IMR-90 (cell line): Measurements from ENCODE around the gene ESR1. TPM values are rescaled to one million over a fixed set of nuclear protein-coding genes. Genes with fewer than 3 reads are reported as not detected.

Source experiments
- ATAC-seq: fragments of 200-7000 bp; cut with Tn5 transposase; 2 replicates; pipeline ENCODE4 v1.9.1; 2020; ENCODE audit warnings: low read depth, mild to moderate bottlenecking, moderate library complexity
- BruUV-seq: library from RNA; stranded (reverse); fragments of 400-500 nt; replicated peaks from 2 replicates; lab custom pipeline; 2021; lab: Mats Ljungman, UMichigan
- CTCF ChIA-PET: fragments of 300-600 bp; formaldehyde crosslinking; extraction: SDS; loops from one replicate; lab custom pipeline; 2021; ENCODE audit warnings: antibody characterized with exemption; lab: Yijun Ruan, JAX
- POLR2A ChIA-PET: fragments of 300-600 bp; sonication (Branson Sonifier 250); formaldehyde crosslinking; loops from one replicate; lab custom pipeline; 2022; ENCODE audit warnings: antibody characterized with exemption; ENCODE audit not compliant: unreplicated experiment; lab: Charles Lee
- DNase-seq: peaks from one replicate; pipeline ENCODE4 v3.0.0; 2013
- H2AFZ ChIP-seq: replicated peaks from 2 replicates; pipeline ENCODE3; 2013; ENCODE audit warnings: low read length, mild to moderate bottlenecking; ENCODE audit not compliant: poor library complexity
- H2AK5ac ChIP-seq: 2 replicates; pipeline ENCODE4 v1.6.1; 2013; ENCODE audit warnings: low read depth, low read length, inconsistent platforms
- H2AK9ac ChIP-seq: replicated peaks from 2 replicates; pipeline ENCODE3; 2013; ENCODE audit warnings: mild to moderate bottlenecking, low read depth, low read length, moderate library complexity; ENCODE audit not compliant: poor library complexity
- H2BK120ac ChIP-seq: 2 replicates; pipeline ENCODE4 v1.6.1; 2013; ENCODE audit warnings: low read depth, low read length, inconsistent platforms
- H2BK15ac ChIP-seq: 3 replicates; pipeline ENCODE4 v1.6.1; 2013; ENCODE audit warnings: low read depth, low read length, inconsistent platforms
- H2BK20ac ChIP-seq: 2 replicates; pipeline ENCODE4 v1.6.1; 2013; ENCODE audit warnings: low read depth, mild to moderate bottlenecking, inconsistent platforms, low read length, moderate library complexity
- H2BK5ac ChIP-seq: 2 replicates; pipeline ENCODE4 v1.6.1; 2013; ENCODE audit warnings: mild to moderate bottlenecking, low read depth, low read length, inconsistent platforms; ENCODE audit not compliant: poor library complexity, severe bottlenecking
- H3K14ac ChIP-seq: replicated peaks from 2 replicates; pipeline ENCODE4 v1.6.1; 2013; ENCODE audit warnings: low read depth, low read length, inconsistent platforms
- H3K18ac ChIP-seq: 2 replicates; pipeline ENCODE4 v1.6.1; 2013; ENCODE audit warnings: low read depth, low read length, control low read depth
- H3K23ac ChIP-seq: 2 replicates; pipeline ENCODE4 v1.6.1; 2013; ENCODE audit warnings: low read depth, low read length, inconsistent platforms
- H3K27ac ChIP-seq: 2 replicates; pipeline ENCODE4 v1.5.1; 2013; ENCODE audit warnings: mild to moderate bottlenecking, control low read depth, low read length; ENCODE audit not compliant: insufficient read depth
- H3K27me3 ChIP-seq: 2 replicates; pipeline ENCODE4 v1.6.1; 2013; ENCODE audit warnings: low read length; ENCODE audit not compliant: control insufficient read depth, insufficient read depth
- H3K36me3 ChIP-seq: 2 replicates; pipeline ENCODE4 v1.6.1; 2013; ENCODE audit warnings: low read length, mixed read lengths; ENCODE audit not compliant: control insufficient read depth, insufficient read depth
- H3K4ac ChIP-seq: 2 replicates; pipeline ENCODE4 v1.6.1; 2013; ENCODE audit warnings: low read depth, low read length, inconsistent platforms
- H3K4me1 ChIP-seq: 2 replicates; pipeline ENCODE4 v1.6.1; 2013; ENCODE audit warnings: low read length, mixed read lengths; ENCODE audit not compliant: control insufficient read depth, insufficient read depth
- H3K4me2 ChIP-seq: 2 replicates; pipeline ENCODE4 v1.6.1; 2013; ENCODE audit warnings: low read depth, mild to moderate bottlenecking, control low read depth, low read length, moderate library complexity
- H3K4me3 ChIP-seq: 2 replicates; pipeline ENCODE4 v1.5.1; 2013; ENCODE audit warnings: low read depth, mild to moderate bottlenecking, control low read depth, low read length, moderate library complexity; ENCODE audit not compliant: insufficient read depth
- H3K56ac ChIP-seq: 2 replicates; pipeline ENCODE4 v1.6.1; 2013; ENCODE audit warnings: low read length, inconsistent platforms; ENCODE audit not compliant: insufficient read depth; ENCODE audit errors: extremely low read depth
- H3K79me1 ChIP-seq, 2 experiments: 2 replicates each; pipeline ENCODE4 v1.6.1; 2013; ENCODE audit warnings: low read length in 2 of 2, inconsistent platforms in 1 of 2, low read depth in 1 of 2
- H3K9ac ChIP-seq: 2 replicates; pipeline ENCODE4 v1.6.1; 2013; ENCODE audit warnings: low read depth, low read length, control low read depth
- H3K9me1 ChIP-seq: 2 replicates; pipeline ENCODE4 v1.6.1; 2013; ENCODE audit warnings: low read length, inconsistent platforms; ENCODE audit not compliant: insufficient read depth
- H3K9me3 ChIP-seq: 2 replicates; pipeline ENCODE4 v1.6.1; 2013; ENCODE audit warnings: low read length; ENCODE audit not compliant: control insufficient read depth, insufficient read depth
- H4K20me1 ChIP-seq: 2 replicates; pipeline ENCODE4 v1.6.1; 2013; ENCODE audit warnings: low read length, inconsistent platforms; ENCODE audit not compliant: insufficient read depth
- H4K5ac ChIP-seq: 2 replicates; pipeline ENCODE4 v1.6.1; 2013; ENCODE audit warnings: mild to moderate bottlenecking, low read depth, low read length, control low read depth
- H4K8ac ChIP-seq, 2 experiments: 2 replicates each; pipeline ENCODE4 v1.6.1; 2013; ENCODE audit warnings: low read depth in 2 of 2, low read length in 2 of 2, control low read depth in 1 of 2, inconsistent platforms in 1 of 2
- H4K91ac ChIP-seq: 2 replicates; pipeline ENCODE4 v1.6.1; 2013; ENCODE audit warnings: low read depth, low read length, inconsistent platforms; ENCODE audit not compliant: insufficient read depth
- BHLHE40 ChIP-seq: fragments of 150-350 bp; IDR thresholded peaks from 2 replicates; pipeline ENCODE4 v1.6.1; 2016; ENCODE audit warnings: mild to moderate bottlenecking, low read depth, low read length
- CEBPB ChIP-seq: IDR thresholded peaks from 2 replicates; pipeline ENCODE4 v1.6.1; 2012; ENCODE audit warnings: low read depth, low read length, improper control_type of control experiment
- MAFK ChIP-seq: IDR thresholded peaks from 2 replicates; pipeline ENCODE4 v1.6.1; 2012; ENCODE audit warnings: low read depth, low read length, improper control_type of control experiment
- POLR2A ChIP-seq: IDR thresholded peaks from 2 replicates; pipeline ENCODE4 v1.6.1; 2012; ENCODE audit warnings: mild to moderate bottlenecking, low read depth, low read length
- RAD21 ChIP-seq: IDR thresholded peaks from 2 replicates; pipeline ENCODE4 v1.6.1; 2012; ENCODE audit warnings: low read length, improper control_type of control experiment
- RFX5 ChIP-seq: IDR thresholded peaks from 2 replicates; pipeline ENCODE4 v1.8.0; 2012; ENCODE audit warnings: low read depth, mild to moderate bottlenecking, low read length, moderate library complexity
- WGBS, 2 experiments: methylation state at CpG; one replicate each; pipeline versions ENCODE4 v1.1.5 to v1.1.7; 2013; ENCODE audit warnings: missing lambda C conversion rate in 2 of 2; ENCODE audit not compliant: insufficient read length in 1 of 2; ENCODE audit errors: extremely low coverage in 2 of 2; 5-methylcytosine and 5-hydroxymethylcytosine counted together
- dilution Hi-C: fragments of 300-500 bp; cut with HindIII; formaldehyde crosslinking; loops from one replicate; pipeline ENCODE4 v1.14.3; 2018; ENCODE audit warnings: low sequenced_read_pairs; ENCODE audit not compliant: unreplicated experiment
- in situ Hi-C: fragments of 300-500 bp; cut with MboI; formaldehyde crosslinking; loops from 3 replicates; pipeline ENCODE4 v1.14.3; 2019; ENCODE audit warnings: low sequenced_read_pairs, inconsistent platforms, mixed read lengths
- intact Hi-C: fragments of 100-400 bp; cut with micrococcal nuclease; formaldehyde crosslinking; loops from 2 replicates; pipeline ENCODE4 v1.10.0; 2022
- polyA plus RNA-seq, 3 experiments: library from polyadenylated mRNA; depleted of rRNA; stranded (reverse); fragments of >200 nt; gene quantifications; 2 replicates each; pipeline ENCODE4 v1.2.3, GENCODE V29; 2012; ENCODE audit warnings: low replicate concordance in 1 of 3
- total RNA-seq: library from RNA; depleted of rRNA; stranded (reverse); fragments of >200 nt; gene quantifications from 2 replicates; pipeline ENCODE4 v1.2.3, GENCODE V29; 2012

Gene ESR1
- total and polyA plus RNA-seq, 2 of the 4 experiments (the other 2 are of a cell fraction): not detected

DNA sequence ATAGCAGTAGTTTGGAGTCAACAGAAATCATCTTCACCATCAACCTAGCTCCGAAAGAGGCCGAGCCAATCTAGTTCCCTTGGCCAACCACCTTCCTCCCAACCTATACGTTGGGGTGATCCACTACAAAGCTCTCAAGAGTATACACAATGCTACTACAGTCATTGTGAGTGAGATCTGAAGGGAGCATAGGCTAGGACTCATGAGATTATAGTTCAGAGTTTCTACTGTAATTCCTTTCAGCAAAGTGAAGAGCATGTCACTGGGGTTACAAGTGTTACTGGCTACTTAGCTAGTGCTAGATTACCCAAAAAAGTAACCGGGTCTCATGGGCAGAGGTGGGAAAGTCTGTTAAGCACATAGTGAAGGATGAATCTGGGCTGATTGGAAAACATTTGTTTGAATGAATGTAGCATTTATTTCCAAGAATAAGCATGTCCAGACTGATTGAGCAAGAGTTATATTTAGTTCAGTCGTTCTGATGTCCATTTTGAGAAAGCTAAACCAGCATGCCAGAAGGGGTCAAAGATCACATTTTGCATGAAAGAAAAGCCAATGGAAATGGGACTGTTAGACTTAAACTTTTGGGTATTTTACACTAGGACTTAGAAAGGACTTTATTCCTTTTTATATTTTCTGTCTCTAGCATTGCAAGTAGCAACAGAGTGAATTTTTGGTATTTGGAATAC is 10.5 kb upstream of the ESR1 start:
- DNase-seq (no peak), ATAC-seq (no peak)
- Histone ChIP-seq H3K9me1 (no peaks in the 10 kb centered on the region), H3K36me3 (no peaks in the 10 kb centered on the region), H3K23ac (no peak overlapping the region), H2AK5ac (no peak overlapping the region), H3K4me1 (no peaks in the 10 kb centered on the region), H3K4me2 (no peak overlapping the region), H4K91ac (no peak overlapping the region), H2BK5ac (no peak overlapping the region), H2AFZ (no peak overlapping the region), H3K9me3 (no peaks in the 10 kb centered on the region), H3K79me1 (no peaks in the 10 kb centered on the region), H3K4me3 (no peak overlapping the region), H3K56ac (no peak overlapping the region), H3K9ac (no peak overlapping the region), H3K18ac (no peak overlapping the region), H2BK15ac (no peak overlapping the region), H2AK9ac (no peak overlapping the region), H4K20me1 (no peaks in the 10 kb centered on the region), H3K4ac (no peak overlapping the region), H3K27ac (no peak overlapping the region), H2BK120ac (no peak overlapping the region), H3K27me3 (no peaks in the 10 kb centered on the region), H4K8ac (no peak overlapping the region), H3K14ac (no peak overlapping the region), H2BK20ac (no peak overlapping the region), H4K5ac (no peak overlapping the region)
- in situ Hi-C loops (no loop called here), dilution Hi-C loops (no loop called here), intact Hi-C loops (no loop called here)
- 60% methylated on average over 1 of the region's 5 CpGs; no CpG with 5 or more reads in 1 of the 2 experiments for WGBS, 2 experiments
- ChIA-PET POLR2A (no interaction called here), CTCF (interaction anchor here (0.6 kb wide), 1 partner anchor 32 kb away, joined by 3 read pairs; no protein-coding TSS in a partner anchor)
- no TSS peak for BruUV-seq
- TF ChIP-seq POLR2A (no peak), CEBPB (no peak), RAD21 (no peak), BHLHE40 (no peak), MAFK (no peak), RFX5 (no peak)
